A549 (cell line): ENCODE data around the gene DPEP2NB. TPM values are rescaled to one million over a fixed set of nuclear protein-coding genes. Genes with fewer than 3 reads are reported as not detected.

ENCODE experiments used
- ATAC-seq, 2 experiments: fragments of 200-7000 bp in 1 of 2; fragments of >200 bp in 1 of 2; cut with Nextera tagmentation in 1 of 2; cut with Tn5 transposase in 1 of 2; 3 replicates each; pipeline versions ENCODE4 v1.8.0 to v1.9.1; 2018 to 2020; ENCODE audit warnings: mild to moderate bottlenecking in 1 of 2, moderate library complexity in 1 of 2
- CTCF ChIA-PET: fragments of 300-600 bp; sonication (Branson Sonifier 250); formaldehyde crosslinking; extraction: SDS; loops from one replicate; lab custom pipeline; 2021; ENCODE audit warnings: antibody characterized with exemption, inconsistent platforms; lab: Yijun Ruan, JAX
- POLR2A ChIA-PET: fragments of 350-600 bp; formaldehyde crosslinking; extraction: SDS; loops from one replicate; lab custom pipeline; 2021; ENCODE audit warnings: antibody characterized with exemption, inconsistent platforms; lab: Yijun Ruan, JAX
- DNase-seq, 2 experiments: peaks; one replicate each; pipeline versions ENCODE4 v3.0.0 to v3.0.0-alpha.2; 2011 to 2016; ENCODE audit warnings: low read depth in 1 of 2, low spot score in 1 of 2
- FAIRE-seq: peaks from 2 replicates; lab custom pipeline; 2011; peaks lifted over from hg19 to GRCh38; lab: Jason Lieb, UNC
- H3K27ac ChIP-seq, 2 experiments: fragments of >200 bp; sonication (Bioruptor Twin); formaldehyde crosslinking; 3 replicates each; pipeline ENCODE4 v1.5.1; 2016 to 2017
- H3K4me1 ChIP-seq: fragments of >200 bp; sonication (Bioruptor Twin); formaldehyde crosslinking; 3 replicates; pipeline ENCODE4 v1.6.1; 2016
- H3K4me2 ChIP-seq: fragments of >200 bp; sonication (Bioruptor Twin); formaldehyde crosslinking; 3 replicates; pipeline ENCODE4 v1.6.1; 2016
- H3K4me3 ChIP-seq: fragments of >200 bp; sonication (Bioruptor Twin); formaldehyde crosslinking; 3 replicates; pipeline ENCODE4 v1.5.1; 2016
- H3K9me3 ChIP-seq: fragments of >200 bp; sonication (Bioruptor Twin); formaldehyde crosslinking; 3 replicates; pipeline ENCODE4 v1.6.1; 2016
- BHLHE40 ChIP-seq: IDR thresholded peaks from 2 replicates; pipeline ENCODE4 v1.6.1; 2012; ENCODE audit warnings: low read depth, low read length, inconsistent platforms
- CBX8 ChIP-seq: fragments of 200-600 bp; sonication (generic); IDR thresholded peaks from 2 replicates; pipeline ENCODE4 v1.6.1; 2016
- CHD2 ChIP-seq: fragments of 150-350 bp; IDR thresholded peaks from 2 replicates; pipeline ENCODE4 v1.6.1; 2014; ENCODE audit warnings: low read length; ENCODE audit not compliant: partially characterized antibody
- EHMT2 ChIP-seq: fragments of 200-600 bp; sonication (generic); IDR thresholded peaks from 2 replicates; pipeline ENCODE4 v1.6.1; 2016; ENCODE audit warnings: antibody characterized with exemption, low read depth, mild to moderate bottlenecking, moderate library complexity
- EP300 ChIP-seq, 2 experiments: fragments of >200 bp; sonication (Bioruptor Twin); formaldehyde crosslinking; IDR thresholded peaks; 2 replicates in 1 of 2; 3 replicates in 1 of 2; pipeline ENCODE4 v1.6.1; 2016 to 2017
- FOSB ChIP-seq: fragments of 250-450 bp; sonication (Bioruptor Pico); IDR thresholded peaks from 2 replicates; pipeline ENCODE4 v1.5.0; 2020; ENCODE audit warnings: mild to moderate bottlenecking, moderate library complexity
- FOSL2 ChIP-seq, 2 experiments: fragments of 450-650 bp in 1 of 2; fragments of >200 bp in 1 of 2; sonication (Bioruptor Twin) in 1 of 2; formaldehyde crosslinking; IDR thresholded peaks; 2 replicates each; pipeline versions ENCODE4 v1.5.0 to v1.6.1; 2016 to 2020; ENCODE audit warnings: mild to moderate bottlenecking in 1 of 2, moderate library complexity in 1 of 2
- FOXS1 ChIP-seq: fragments of 250-450 bp; sonication (Bioruptor Pico); IDR thresholded peaks from 2 replicates; pipeline ENCODE4 v1.5.0; 2020; ENCODE audit warnings: mild to moderate bottlenecking, moderate library complexity
- HOXA7 ChIP-seq: fragments of 250-450 bp; sonication (Bioruptor Pico); IDR thresholded peaks from 2 replicates; pipeline ENCODE4 v1.5.0; 2020; ENCODE audit warnings: mild to moderate bottlenecking, moderate library complexity
- HOXB5 ChIP-seq: fragments of 250-450 bp; sonication (Bioruptor Pico); IDR thresholded peaks from 2 replicates; pipeline ENCODE4 v1.5.0; 2020; ENCODE audit warnings: mild to moderate bottlenecking, moderate library complexity
- JUN ChIP-seq, 2 experiments: fragments of >200 bp; sonication (Bioruptor Twin); formaldehyde crosslinking; IDR thresholded peaks; 2 replicates in 1 of 2; 3 replicates in 1 of 2; pipeline ENCODE4 v1.6.1; 2016 to 2017
- JUNB ChIP-seq: fragments of >200 bp; sonication (Bioruptor Twin); formaldehyde crosslinking; IDR thresholded peaks from 2 replicates; pipeline ENCODE4 v1.6.1; 2016
- KDM1A ChIP-seq: fragments of 200-600 bp; sonication (generic); IDR thresholded peaks from 2 replicates; pipeline ENCODE4 v1.6.1; 2016; ENCODE audit warnings: low read depth, mild to moderate bottlenecking
- MAFK ChIP-seq: fragments of 450-650 bp; IDR thresholded peaks from 2 replicates; pipeline ENCODE4 v1.6.1; 2014; ENCODE audit not compliant: partially characterized antibody
- MYC ChIP-seq: IDR thresholded peaks from 2 replicates; pipeline ENCODE4 v1.6.1; 2012; ENCODE audit warnings: mild to moderate bottlenecking, inconsistent platforms, low read length, improper control_type of control experiment, borderline replicate concordance
- NPAS2 ChIP-seq: fragments of 250-450 bp; sonication (Bioruptor Pico); IDR thresholded peaks from 2 replicates; pipeline ENCODE4 v1.8.0; 2022; ENCODE audit warnings: mild to moderate bottlenecking, moderate library complexity, borderline replicate concordance
- NR3C1 ChIP-seq: fragments of >200 bp; sonication (Bioruptor Twin); formaldehyde crosslinking; IDR thresholded peaks from 3 replicates; pipeline ENCODE4 v1.6.1; 2017
- PHF8 ChIP-seq: fragments of 200-600 bp; sonication (generic); IDR thresholded peaks from 2 replicates; pipeline ENCODE4 v1.6.1; 2016; ENCODE audit warnings: low read depth, mild to moderate bottlenecking, antibody characterized with exemption, moderate library complexity, borderline replicate concordance
- POLR2AphosphoS2 ChIP-seq: conservative IDR thresholded peaks from 2 replicates; pipeline ENCODE4 v1.6.1; 2012; ENCODE audit warnings: low read length, improper control_type of control experiment, inconsistent platforms
- RFX5 ChIP-seq: fragments of 450-650 bp; IDR thresholded peaks from 2 replicates; pipeline ENCODE4 v1.7.1; 2014; ENCODE audit warnings: antibody characterized with exemption, mild to moderate bottlenecking, moderate library complexity
- RNF2 ChIP-seq: fragments of 200-600 bp; sonication (generic); IDR thresholded peaks from 2 replicates; pipeline ENCODE4 v1.6.1; 2016; ENCODE audit warnings: low read depth, mild to moderate bottlenecking, antibody characterized with exemption, moderate library complexity, borderline replicate concordance
- TP53 ChIP-seq: fragments of 250-450 bp; sonication (Bioruptor Pico); IDR thresholded peaks from 2 replicates; pipeline ENCODE4 v1.5.0; 2021; ENCODE audit warnings: mild to moderate bottlenecking, moderate library complexity
- ZC3H11A ChIP-seq: fragments of 450-650 bp; IDR thresholded peaks from 2 replicates; pipeline ENCODE4 v1.6.1; 2014; ENCODE audit warnings: antibody characterized with exemption, mild to moderate bottlenecking
- WGBS: methylation state at CpG from one replicate; pipeline ENCODE4 v1.1.6; 2017; ENCODE audit errors: missing lambda C conversion rate; 5-methylcytosine and 5-hydroxymethylcytosine counted together
- polyA plus RNA-seq, 4 experiments: library from polyadenylated mRNA; depleted of rRNA in 3 of 4; stranded (reverse); fragments of >200 nt; fragmentation: RNase III in 1 of 4; extraction: RNeasy Plus Mini Kit Qiagen cat#74134 plus additional on column Dnase treatment in 1 of 4; gene quantifications; 2 replicates in 3 of 4; 3 replicates in 1 of 4; pipeline ENCODE4 v1.2.3, GENCODE V29; 2011 to 2017
- TF ChIP-seq, protein P1 (sequence below): fragments of >200 bp; sonication (Bioruptor Twin); formaldehyde crosslinking; IDR thresholded peaks from 3 replicates; pipeline ENCODE4 v1.6.1; 2016
- TF ChIP-seq, protein P2 (sequence below): fragments of 200-600 bp; sonication (generic); IDR thresholded peaks from 2 replicates; pipeline ENCODE4 v1.6.1; 2016; ENCODE audit warnings: antibody characterized with exemption, mild to moderate bottlenecking, moderate library complexity
- TF ChIP-seq, protein P3 (sequence below): IDR thresholded peaks from 2 replicates; pipeline ENCODE4 v1.6.1; 2012; ENCODE audit warnings: low read depth, borderline replicate concordance

The DPEP2NB gene
- polyA plus RNA-seq, 2 of the 4 experiments (the other 2 are of a cell fraction), result not detected

DNA sequence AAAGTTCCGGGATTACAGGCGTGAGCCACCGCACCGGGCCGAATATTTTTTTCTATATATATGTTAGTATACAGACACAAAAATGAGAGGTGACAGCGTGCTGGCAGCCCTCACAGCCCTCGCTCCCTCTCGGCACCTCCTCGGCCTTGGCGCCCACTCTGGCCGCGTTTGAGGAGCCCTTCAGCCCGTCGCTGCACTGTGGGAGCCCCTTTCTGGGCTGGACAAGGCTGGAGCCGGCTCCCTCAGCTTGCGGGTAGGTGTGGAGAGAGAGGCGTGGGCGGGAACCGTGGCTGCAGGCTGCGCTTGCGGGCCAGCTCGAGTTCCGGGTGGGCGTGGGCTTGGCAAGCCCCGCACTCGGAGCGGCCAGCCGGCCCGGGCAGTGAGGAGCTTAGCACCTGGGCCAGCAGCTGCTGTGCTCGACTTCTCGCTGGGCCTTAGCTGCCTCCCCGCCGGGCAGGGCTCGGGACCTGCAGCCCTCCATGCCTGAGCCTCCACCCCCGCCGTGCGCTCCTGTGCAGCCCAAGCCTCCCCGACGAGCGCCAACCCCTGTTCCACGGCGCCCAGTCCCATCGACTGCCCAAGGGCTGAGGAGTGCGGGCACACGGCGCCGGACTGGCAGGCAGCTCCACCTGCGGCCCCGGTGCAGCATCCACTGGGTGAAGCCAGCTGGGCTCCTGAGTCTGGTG is 33.6 kb downstream of the DPEP2NB start (continued):
- no peak for TF ChIP-seq MYC

GRCh38 chr16:67979955-67980678 is 35.6 kb downstream of the DPEP2NB start, which contains the start of gene DPEP3:
Gene DPEP3, minus strand, starts transcription at chr16:67980499. Its CDS starts 119 bp downstream, at chr16:67980380.
- FAIRE-seq (no peak), DNase-seq (no peak), ATAC-seq (no peak)
- H3K9me3 ChIP-seq, result no peaks in the 10 kb centered on the region
- 92% methylated on average over 62 of the region's 62 CpGs for whole genome bisulfite sequencing
- POLR2A ChIA-PET, result no interaction called here
- H3K4me2 ChIP-seq, result no peak within 1 kb of the TSS
- H3K27ac ChIP-seq, result no peak within 1 kb of the TSS
- peaks cover 5% of the 10 kb centered on the region; the same call in 2 of the 3 replicates for H3K4me1 ChIP-seq
- no peak for TF ChIP-seq HOXB5 (CRISPR knock-in tag)
- TF ChIP-seq RNF2, result no peak
- no peak for TF ChIP-seq EHMT2
- TF ChIP-seq FOSL2 (IDR thresholded peaks at IDR 0.05), result no peak
- no peak for TF ChIP-seq FOSL2 (CRISPR knock-in tag; IDR thresholded peaks at IDR 0.05)
- TF ChIP-seq, protein P1, sequence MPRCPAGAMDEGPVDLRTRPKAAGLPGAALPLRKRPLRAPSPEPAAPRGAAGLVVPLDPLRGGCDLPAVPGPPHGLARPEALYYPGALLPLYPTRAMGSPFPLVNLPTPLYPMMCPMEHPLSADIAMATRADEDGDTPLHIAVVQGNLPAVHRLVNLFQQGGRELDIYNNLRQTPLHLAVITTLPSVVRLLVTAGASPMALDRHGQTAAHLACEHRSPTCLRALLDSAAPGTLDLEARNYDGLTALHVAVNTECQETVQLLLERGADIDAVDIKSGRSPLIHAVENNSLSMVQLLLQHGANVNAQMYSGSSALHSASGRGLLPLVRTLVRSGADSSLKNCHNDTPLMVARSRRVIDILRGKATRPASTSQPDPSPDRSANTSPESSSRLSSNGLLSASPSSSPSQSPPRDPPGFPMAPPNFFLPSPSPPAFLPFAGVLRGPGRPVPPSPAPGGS, result no peak
- TF ChIP-seq FOXS1 (CRISPR knock-in tag), result no peak
- TF ChIP-seq RFX5, result no peak
- no peak for TF ChIP-seq CHD2
- no peak for TF ChIP-seq HOXA7 (CRISPR knock-in tag)
- no peak for TF ChIP-seq JUNB
- TF ChIP-seq MAFK, result no peak
- no peak for TF ChIP-seq NR3C1
- no peak for TF ChIP-seq MYC
- TF ChIP-seq KDM1A, result no peak
- no peak for TF ChIP-seq ZC3H11A
- TF ChIP-seq JUN (IDR thresholded peaks at IDR 0.05), result no peak
- no peak for TF ChIP-seq TP53 (CRISPR knock-in tag)
- no peak for TF ChIP-seq BHLHE40
- no peak for TF ChIP-seq CBX8
- no peak for TF ChIP-seq EP300 (IDR thresholded peaks at IDR 0.05)
- no peak within 1 kb of the TSS for H3K4me3 ChIP-seq
- CTCF ChIA-PET, result interaction anchor here (0.8 to 3.8 kb wide), 4 partner anchors 12 to 251 kb away, joined by 3 to 14 read pairs (median 4); no protein-coding TSS in a partner anchor

DNA sequence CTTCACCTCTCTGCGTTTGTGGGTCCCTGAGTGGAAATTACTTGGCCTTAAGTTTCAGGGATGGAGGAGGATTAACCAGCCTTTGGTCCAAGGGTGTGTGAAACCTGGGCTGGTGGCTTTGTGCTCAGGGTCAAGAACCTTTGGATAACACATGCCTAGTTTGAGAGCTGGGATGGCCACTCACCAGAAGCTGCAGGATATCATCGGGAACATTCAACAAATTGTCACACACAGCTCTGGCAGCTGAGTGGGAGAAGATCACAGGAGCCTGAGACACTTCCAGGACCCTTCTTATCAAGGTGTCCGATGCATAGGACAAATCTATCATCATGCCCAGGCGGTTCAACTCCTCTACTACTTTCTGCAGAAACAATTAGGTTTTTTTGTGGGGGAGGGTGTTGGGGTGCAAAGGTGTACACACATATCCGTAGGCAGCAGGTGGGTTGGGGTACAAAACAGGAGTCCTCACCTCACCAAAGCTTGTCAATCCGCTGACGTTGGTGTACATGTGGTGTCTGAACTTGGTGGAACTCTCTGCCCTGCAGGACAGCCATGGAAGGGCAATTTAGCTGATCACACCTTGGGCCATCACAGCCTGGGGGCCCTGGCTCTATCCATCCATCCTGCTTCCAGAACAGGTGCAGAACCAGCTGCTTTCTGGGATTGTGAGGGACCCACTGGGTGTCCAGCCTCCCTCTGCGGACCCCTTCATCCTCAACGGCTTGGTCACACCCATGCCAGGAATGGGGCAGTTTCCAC is 38.1 kb downstream of the DPEP2NB start:
- CTCF ChIA-PET, result interaction anchor here (1.0 to 1.8 kb wide), 4 partner anchors 14 to 161 kb away, joined by 3 to 6 read pairs (median 4); no protein-coding TSS in a partner anchor

More for the DNA sequence above, 38.1 kb downstream of the DPEP2NB start:
- FAIRE-seq (no peak), ATAC-seq (peak; percentile 50 to 53; a peak in 3 of 6 replicates)
- Histone ChIP-seq H3K4me1 (no peaks in the 10 kb centered on the region), H3K27ac (no peak overlapping the region)
- WGBS, result 56% methylated on average over 9 of the region's 9 CpGs
- POLR2A ChIA-PET, result no interaction called here
- TF ChIP-seq, protein P2, sequence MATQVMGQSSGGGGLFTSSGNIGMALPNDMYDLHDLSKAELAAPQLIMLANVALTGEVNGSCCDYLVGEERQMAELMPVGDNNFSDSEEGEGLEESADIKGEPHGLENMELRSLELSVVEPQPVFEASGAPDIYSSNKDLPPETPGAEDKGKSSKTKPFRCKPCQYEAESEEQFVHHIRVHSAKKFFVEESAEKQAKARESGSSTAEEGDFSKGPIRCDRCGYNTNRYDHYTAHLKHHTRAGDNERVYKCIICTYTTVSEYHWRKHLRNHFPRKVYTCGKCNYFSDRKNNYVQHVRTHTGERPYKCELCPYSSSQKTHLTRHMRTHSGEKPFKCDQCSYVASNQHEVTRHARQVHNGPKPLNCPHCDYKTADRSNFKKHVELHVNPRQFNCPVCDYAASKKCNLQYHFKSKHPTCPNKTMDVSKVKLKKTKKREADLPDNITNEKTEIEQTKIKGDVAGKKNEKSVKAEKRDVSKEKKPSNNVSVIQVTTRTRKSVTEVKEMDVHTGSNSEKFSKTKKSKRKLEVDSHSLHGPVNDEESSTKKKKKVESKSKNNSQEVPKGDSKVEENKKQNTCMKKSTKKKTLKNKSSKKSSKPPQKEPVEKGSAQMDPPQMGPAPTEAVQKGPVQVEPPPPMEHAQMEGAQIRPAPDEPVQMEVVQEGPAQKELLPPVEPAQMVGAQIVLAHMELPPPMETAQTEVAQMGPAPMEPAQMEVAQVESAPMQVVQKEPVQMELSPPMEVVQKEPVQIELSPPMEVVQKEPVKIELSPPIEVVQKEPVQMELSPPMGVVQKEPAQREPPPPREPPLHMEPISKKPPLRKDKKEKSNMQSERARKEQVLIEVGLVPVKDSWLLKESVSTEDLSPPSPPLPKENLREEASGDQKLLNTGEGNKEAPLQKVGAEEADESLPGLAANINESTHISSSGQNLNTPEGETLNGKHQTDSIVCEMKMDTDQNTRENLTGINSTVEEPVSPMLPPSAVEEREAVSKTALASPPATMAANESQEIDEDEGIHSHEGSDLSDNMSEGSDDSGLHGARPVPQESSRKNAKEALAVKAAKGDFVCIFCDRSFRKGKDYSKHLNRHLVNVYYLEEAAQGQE, result no peak
- no peak for TF ChIP-seq MYC
- TF ChIP-seq FOSB (CRISPR knock-in tag), result no peak
- no peak for TF ChIP-seq FOXS1 (CRISPR knock-in tag)
- TF ChIP-seq PHF8, result no peak
- no peak for TF ChIP-seq POLR2AphosphoS2
- TF ChIP-seq NR3C1, result no peak
- no peak for TF ChIP-seq MAFK
- TF ChIP-seq HOXA7 (CRISPR knock-in tag), result no peak
- no peak for TF ChIP-seq NPAS2 (CRISPR knock-in tag)
- TF ChIP-seq, protein P3, sequence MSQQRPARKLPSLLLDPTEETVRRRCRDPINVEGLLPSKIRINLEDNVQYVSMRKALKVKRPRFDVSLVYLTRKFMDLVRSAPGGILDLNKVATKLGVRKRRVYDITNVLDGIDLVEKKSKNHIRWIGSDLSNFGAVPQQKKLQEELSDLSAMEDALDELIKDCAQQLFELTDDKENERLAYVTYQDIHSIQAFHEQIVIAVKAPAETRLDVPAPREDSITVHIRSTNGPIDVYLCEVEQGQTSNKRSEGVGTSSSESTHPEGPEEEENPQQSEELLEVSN, result no peak
- TF ChIP-seq, all 56 proteins: peak for 0
- no peak for DNase-seq
- Histone ChIP-seq H3K4me2 (no peak overlapping the region), H3K4me3 (no peak overlapping the region), H3K9me3 (no peaks in the 10 kb centered on the region)
